GM18508 (cell line): Measurements from ENCODE around the gene BSND.

ENCODE experiments used
- ATAC-seq: cut with Tn5 transposase; IDR thresholded peaks from one replicate; pipeline ENCODE4 v1.9.1; 2021; ENCODE audit warnings: moderate number of reproducible peaks; ENCODE audit not compliant: insufficient read depth, unreplicated experiment

The BSND gene

GRCh38 chr1:54975356-54976108, 23.2 kb upstream of the BSND start:
- no peak for ATAC-seq

DNA sequence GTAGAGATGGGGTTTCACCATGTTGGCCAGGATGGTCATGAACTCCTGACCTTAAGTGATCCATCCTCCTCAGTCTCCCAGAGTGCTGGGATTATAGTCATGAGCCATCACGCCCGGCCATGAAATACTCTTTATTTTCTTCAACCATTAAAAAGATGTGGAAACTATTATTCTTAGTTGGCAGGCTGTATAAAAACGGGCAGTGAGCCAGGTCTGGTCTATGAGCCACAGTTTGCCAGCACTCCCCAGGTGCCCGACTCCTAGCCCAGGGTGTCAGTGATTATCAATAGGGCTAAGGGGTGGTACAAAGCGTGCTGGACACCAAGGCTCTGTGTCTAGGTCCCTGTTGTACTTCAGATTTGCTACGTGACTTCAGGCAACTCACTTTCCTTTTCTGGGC, 22.0 kb upstream of the BSND start:
- no peak for ATAC-seq

DNA sequence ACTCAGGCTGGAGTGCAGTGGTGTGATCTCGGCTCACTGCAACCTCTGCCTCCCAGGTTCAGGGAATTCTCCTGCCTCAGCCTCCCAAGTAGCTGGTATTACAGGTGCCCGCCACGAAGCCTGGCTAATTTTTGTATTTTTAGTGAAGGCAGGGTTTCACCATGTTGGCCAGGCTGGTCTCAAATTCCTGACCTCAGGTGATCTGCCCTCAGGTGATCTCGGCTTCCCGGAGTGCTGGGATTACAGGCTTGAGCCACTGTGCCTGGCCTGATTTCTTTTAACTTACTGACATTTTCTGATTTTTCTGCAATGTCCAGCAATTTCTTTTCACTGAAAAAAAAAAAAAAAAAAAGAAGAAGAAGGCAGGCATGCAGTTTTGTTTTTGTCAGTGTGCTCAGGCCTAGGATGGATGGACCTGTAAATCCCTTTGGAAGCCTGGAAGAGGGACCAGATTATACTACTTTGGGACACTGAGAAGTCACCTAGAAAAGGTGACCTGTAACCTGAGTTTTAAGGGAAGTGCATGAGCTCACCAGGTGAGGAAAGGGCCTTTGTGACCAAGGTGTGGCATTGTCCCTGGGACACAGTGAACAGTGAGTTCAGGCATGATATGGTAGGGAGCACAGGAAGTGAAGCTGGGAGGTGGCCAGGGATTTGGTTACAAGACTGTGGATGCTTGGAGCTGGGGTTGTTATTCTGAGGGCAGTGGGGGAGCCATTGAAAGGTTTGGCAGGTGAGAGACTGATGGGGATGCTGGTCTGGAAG, 21.0 kb upstream of the BSND start:
- ATAC-seq: no peak

GRCh38 chr1:54978528-54979326, 20.0 kb upstream of the BSND start:
- ATAC-seq: no peak

- no peak for ATAC-seq
Measured at GRCh38 chr1:54979327-54979891, 19.3 kb upstream of the BSND start.

GRCh38 chr1:54980046-54980527, 18.6 kb upstream of the BSND start:
- no peak for ATAC-seq

- no peak for ATAC-seq
Measured at GRCh38 chr1:54980528-54981241, 18.0 kb upstream of the BSND start, which contains the start of gene TMEM61. Gene TMEM61 (plus strand): TSS chr1:54980628. CDS start chr1:54981066, 438 bp downstream.

GRCh38 chr1:54981466-54981865, 17.3 kb upstream of the BSND start:
- ATAC-seq: no peak

DNA sequence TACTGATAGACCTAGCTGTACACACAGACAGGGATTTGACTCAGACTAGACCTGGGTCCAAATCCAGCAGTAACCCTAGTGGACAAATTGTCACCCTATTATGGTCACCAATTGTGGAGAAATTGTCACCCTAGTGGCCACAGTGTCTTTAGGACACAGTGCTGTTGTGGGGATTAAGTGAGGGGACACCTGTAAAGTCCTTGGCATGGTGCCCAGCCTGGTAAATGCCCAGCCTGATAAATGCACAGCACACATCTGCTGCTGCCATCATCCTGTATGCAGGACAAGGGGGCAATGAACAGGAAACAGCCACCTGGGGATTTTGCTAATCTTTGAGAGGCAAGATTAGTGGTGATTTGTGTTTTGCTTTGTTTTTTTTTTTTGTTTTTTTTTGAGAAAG, 16.0 kb upstream of the BSND start:
- no peak for ATAC-seq

DNA sequence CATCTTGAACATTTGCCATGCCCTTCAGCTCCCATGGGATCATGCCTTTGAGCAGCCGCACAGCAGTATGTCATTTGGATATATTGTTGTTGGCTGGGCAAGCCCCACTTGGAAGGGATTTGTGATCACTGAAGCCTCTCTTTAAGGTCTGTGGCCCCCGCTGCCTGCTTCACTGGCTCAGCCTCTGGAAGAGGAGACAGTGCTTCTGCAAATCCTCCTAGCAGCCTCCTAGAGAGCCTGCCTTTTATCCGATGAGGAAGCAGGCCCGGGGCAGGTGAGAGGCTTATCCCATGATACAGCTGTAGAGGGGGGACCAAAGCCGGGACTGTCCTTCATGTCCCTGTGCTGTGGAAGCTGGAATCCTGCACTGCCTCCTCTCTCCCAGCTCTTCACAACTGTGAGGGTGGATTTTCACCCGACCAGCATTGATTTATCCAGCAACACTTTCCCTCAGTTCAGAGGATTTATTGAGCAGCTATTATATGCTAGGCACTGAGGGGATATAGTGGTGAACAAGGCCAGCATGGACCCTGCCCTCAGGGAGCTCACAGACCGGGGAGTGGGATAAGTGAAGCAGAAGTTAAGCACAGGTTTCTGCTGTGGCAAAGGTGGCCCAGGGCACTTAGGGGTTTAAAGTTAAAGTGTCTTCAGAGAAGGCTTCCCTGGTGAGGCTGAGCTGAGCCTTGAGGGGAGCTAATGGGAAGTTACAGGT, 14.4 kb upstream of the BSND start:
- ATAC-seq: no peak

DNA sequence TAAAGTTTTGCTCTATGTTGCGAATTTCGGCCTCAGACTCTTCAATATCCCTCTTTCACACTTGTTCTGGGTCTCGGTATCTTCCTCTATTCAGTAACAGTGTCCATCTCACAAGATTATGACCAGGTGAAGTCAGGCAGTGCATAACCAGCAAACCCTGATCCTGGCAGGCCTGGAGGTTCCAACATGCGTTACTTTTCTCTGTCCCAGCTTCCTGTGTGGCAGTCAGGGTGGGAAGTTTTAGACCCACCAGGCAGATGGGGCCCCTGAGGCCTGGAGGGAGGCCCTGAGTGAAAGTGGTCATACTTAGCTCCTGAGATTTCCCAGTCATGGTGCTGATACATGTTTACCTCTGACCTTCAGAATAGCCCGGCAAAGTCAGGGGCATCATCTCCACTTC, 13.2 kb upstream of the BSND start:
- ATAC-seq: no peak

DNA sequence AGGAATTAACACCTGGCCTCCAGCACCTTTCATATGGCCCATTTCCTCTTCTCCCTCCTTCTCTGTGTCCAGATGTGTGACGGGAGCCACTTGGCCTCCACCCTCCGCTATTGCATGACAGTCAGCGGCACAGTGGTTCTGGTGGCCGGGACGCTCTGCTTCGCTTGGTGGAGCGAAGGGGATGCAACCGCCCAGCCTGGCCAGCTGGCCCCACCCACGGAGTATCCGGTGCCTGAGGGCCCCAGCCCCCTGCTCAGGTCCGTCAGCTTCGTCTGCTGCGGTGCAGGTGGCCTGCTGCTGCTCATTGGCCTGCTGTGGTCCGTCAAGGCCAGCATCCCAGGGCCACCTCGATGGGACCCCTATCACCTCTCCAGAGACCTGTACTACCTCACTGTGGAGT, 12.7 kb upstream of the BSND start:
- ATAC-seq: no peak

DNA sequence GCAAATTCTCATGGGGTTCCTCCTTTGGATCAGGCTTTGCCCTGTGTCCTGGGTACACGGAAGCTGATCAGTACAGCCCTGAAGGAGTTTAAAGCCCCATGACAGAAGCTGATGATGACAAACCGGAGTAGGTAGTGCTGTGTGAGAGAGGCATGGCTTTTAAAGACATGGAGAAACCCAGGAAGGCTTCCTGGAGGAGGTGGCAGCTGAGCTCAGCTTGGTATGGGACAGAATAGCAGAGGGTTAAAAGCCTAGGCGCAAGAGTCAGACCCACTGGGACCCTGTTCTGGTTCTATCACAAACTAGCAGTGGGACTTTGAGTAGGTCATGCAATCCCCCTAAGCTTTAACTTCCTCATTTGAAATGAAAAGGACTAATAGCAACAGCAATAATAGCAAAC, 12.2 kb upstream of the BSND start:
- no peak for ATAC-seq

DNA sequence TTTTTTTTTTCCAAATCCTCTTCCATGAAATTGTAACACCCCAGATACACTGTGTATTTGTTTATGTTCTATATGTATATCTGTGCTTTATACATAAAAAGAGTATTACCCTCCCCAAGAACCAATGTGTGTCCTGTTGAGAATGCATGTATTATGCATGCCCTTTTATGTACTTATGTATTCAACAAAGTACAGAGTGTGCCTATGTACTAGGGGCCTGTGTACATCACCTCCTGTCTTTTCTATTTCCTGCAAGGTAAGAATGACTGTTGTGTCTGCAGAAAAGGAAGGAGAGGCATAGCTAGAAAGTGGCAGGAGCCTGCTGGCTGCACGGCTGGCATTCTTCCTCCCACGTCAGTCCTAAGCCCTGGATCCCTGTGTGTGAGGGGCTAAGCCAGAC, 11.3 kb upstream of the BSND start:
- ATAC-seq: no peak

DNA sequence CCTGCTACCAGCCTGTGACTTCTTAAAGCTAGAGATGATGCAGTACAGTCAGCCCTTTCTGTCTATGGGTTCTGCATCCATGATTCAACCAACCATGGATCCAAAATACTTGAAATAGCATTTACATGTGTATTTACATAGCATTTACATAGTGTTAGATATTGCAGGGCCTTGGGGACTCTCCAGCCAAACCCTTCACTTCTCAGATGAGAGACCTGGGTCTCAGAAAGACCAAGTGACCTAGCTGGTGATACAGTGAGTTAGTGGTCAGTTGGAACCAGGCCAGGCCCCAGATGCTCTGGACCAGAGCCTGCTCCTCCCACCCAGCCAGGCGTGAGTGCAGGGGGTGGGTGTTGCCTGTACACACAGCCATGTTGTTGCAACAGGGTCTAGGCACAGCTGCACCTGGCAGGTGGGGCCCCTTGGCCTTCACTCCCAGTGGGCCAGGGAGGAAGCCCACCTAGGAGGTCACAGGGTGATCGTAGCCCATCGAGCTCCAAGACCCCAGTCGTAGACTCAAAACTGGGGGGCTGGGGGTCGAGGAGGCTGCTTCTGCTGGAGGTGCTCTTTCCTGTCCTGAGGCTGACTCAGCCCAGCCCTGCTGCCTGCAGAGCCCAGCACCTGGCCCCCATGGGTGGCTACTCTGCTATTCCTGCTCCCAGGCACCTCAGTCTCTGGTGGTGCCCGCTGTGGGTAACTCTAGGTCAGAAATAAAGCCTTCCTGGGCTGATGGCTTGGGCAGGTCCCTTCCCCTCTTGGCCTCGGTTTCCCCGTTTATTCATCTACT, 10.6 kb upstream of the BSND start:
- no peak for ATAC-seq

- no peak for ATAC-seq
Measured at GRCh38 chr1:54988975-54989374, 9.8 kb upstream of the BSND start.

DNA sequence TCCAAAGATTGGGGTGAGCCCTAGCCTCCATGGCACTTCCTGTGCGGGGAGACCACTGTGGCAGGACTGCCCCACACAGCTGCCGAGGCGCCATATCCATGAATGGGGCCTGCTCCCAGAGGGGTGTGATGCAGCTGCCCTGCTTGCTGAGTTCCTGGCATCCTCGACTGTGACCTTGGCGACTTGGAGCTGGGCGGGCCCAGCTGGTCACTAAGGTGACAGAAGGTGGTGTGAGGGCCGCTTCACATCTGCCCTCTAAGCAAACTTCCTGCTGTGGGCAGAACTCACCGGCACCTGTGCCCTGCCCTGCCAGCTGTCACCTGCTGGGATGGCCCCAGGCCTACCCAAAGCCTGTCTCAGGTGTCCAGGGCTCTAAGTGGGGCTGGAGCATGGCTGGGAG, 9.3 kb upstream of the BSND start:
- no peak for ATAC-seq

- ATAC-seq: no peak
Measured at GRCh38 chr1:54989968-54990810, 8.5 kb upstream of the BSND start.
